HG02981 (cell line): Measurements from ENCODE around the gene MAPK8IP1.
"Not testable (repeated sequence)": the region's sequence is repeated elsewhere in the genome, so short reads cannot be mapped to it uniquely, and the experiment has no call there.

Experiments used
- ATAC-seq: cut with Tn5 transposase; IDR thresholded peaks from one replicate; pipeline ENCODE4 v1.9.1; 2021; ENCODE audit warnings: mild to moderate bottlenecking, moderate library complexity; ENCODE audit not compliant: unreplicated experiment

The MAPK8IP1 gene

GRCh38 chr11:45889555-45889954, 4.1 kb downstream of the MAPK8IP1 start:
- no peak for ATAC-seq

GRCh38 chr11:45889966-45890365, 4.5 kb downstream of the MAPK8IP1 start:
- ATAC-seq = no peak

GRCh38 chr11:45890886-45891550, 5.6 kb downstream of the MAPK8IP1 start:
- no peak for ATAC-seq

GRCh38 chr11:45892856-45893255, 7.4 kb downstream of the MAPK8IP1 start:
- ATAC-seq = no peak

- ATAC-seq = no peak
Observed at GRCh38 chr11:45894555-45895247, 9.2 kb downstream of the MAPK8IP1 start.

GRCh38 chr11:45895553-45896259, 10.3 kb downstream of the MAPK8IP1 start:
- no peak for ATAC-seq

GRCh38 chr11:45896422-45896984, 11.1 kb downstream of the MAPK8IP1 start:
- no peak for ATAC-seq

GRCh38 chr11:45897556-45897955, 12.1 kb downstream of the MAPK8IP1 start:
- no peak for ATAC-seq

- ATAC-seq = no peak
Observed at GRCh38 chr11:45899086-45899447, 13.6 kb downstream of the MAPK8IP1 start.

GRCh38 chr11:45899448-45900174, 14.2 kb downstream of the MAPK8IP1 start:
- ATAC-seq = peak; percentile 70

- not testable (repeated sequence) for ATAC-seq
Observed at GRCh38 chr11:45900175-45900800, 14.8 kb downstream of the MAPK8IP1 start.

GRCh38 chr11:45900916-45901617, 15.6 kb downstream of the MAPK8IP1 start:
- no peak for ATAC-seq

GRCh38 chr11:45901626-45902025, 16.2 kb downstream of the MAPK8IP1 start:
- ATAC-seq = no peak

- no peak for ATAC-seq
Observed at GRCh38 chr11:45902452-45903380, 17.3 kb downstream of the MAPK8IP1 start.

- no peak for ATAC-seq
Observed at GRCh38 chr11:45904309-45904915, 19.0 kb downstream of the MAPK8IP1 start.

- ATAC-seq = no peak
Observed at GRCh38 chr11:45905095-45905494, 19.6 kb downstream of the MAPK8IP1 start.

GRCh38 chr11:45905576-45905975, 20.1 kb downstream of the MAPK8IP1 start:
- ATAC-seq = not testable (repeated sequence)

- no peak for ATAC-seq
Observed at GRCh38 chr11:45906096-45906682, 20.7 kb downstream of the MAPK8IP1 start.
